IPS-15b (cell line): ENCODE results near the gene NR3C2.

Experiments used
- H3K27me3 ChIP-seq: one replicate; pipeline ENCODE4 v1.6.1; 2013; ENCODE audit warnings: low read length; ENCODE audit not compliant: control insufficient read depth, insufficient read depth
- H3K36me3 ChIP-seq: one replicate; pipeline ENCODE4 v1.6.1; 2013; ENCODE audit warnings: low read length; ENCODE audit not compliant: control insufficient read depth, insufficient read depth
- H3K4me1 ChIP-seq: one replicate; pipeline ENCODE4 v1.6.1; 2013; ENCODE audit warnings: mild to moderate bottlenecking, low read length; ENCODE audit not compliant: control insufficient read depth, insufficient read depth
- H3K4me3 ChIP-seq: one replicate; pipeline ENCODE4 v1.5.1; 2013; ENCODE audit warnings: low read depth, low read length
- H3K9ac ChIP-seq: one replicate; pipeline ENCODE4 v1.6.1; 2013; ENCODE audit warnings: low read depth, mild to moderate bottlenecking, low read length
- H3K9me3 ChIP-seq: one replicate; pipeline ENCODE4 v1.6.1; 2013; ENCODE audit warnings: mild to moderate bottlenecking, low read length; ENCODE audit not compliant: control insufficient read depth, insufficient read depth

Gene NR3C2

GRCh38 chr4:148110169-148110568, 332.0 kb downstream of the NR3C2 start:
- Histone ChIP-seq H3K4me3 (no peak overlapping the region), H3K9ac (no peak overlapping the region), H3K9me3 (no peaks in the 10 kb centered on the region), H3K4me1 (peaks cover 9% of the 10 kb centered on the region), H3K27me3 (no peaks in the 10 kb centered on the region), H3K36me3 (peaks cover 2% of the 10 kb centered on the region)

- no peaks in the 10 kb centered on the region for H3K9me3 ChIP-seq
- H3K4me1 ChIP-seq: peaks cover 4% of the 10 kb centered on the region
- H3K27me3 ChIP-seq: no peaks in the 10 kb centered on the region
- no peak overlapping the region for H3K9ac ChIP-seq
- peaks cover 2% of the 10 kb centered on the region for H3K36me3 ChIP-seq
- H3K4me3 ChIP-seq: no peak overlapping the region
These were observed 333.0 kb downstream of the NR3C2 start for GRCh38 chr4:148109216-148109615.

GRCh38 chr4:148108766-148109165, 333.4 kb downstream of the NR3C2 start:
- no peak overlapping the region for H3K9ac ChIP-seq

GRCh38 chr4:148103597-148104355, 338.4 kb downstream of the NR3C2 start:
- Histone ChIP-seq H3K4me1 (no peaks in the 10 kb centered on the region), H3K9me3 (no peaks in the 10 kb centered on the region), H3K9ac (no peak overlapping the region), H3K36me3 (no peaks in the 10 kb centered on the region), H3K27me3 (no peaks in the 10 kb centered on the region), H3K4me3 (no peak overlapping the region)

More at GRCh38 chr4:148108766-148109165, 333.4 kb downstream of the NR3C2 start:
- Histone ChIP-seq H3K27me3 (no peaks in the 10 kb centered on the region), H3K36me3 (peaks cover under 1% of the 10 kb centered on the region), H3K4me3 (no peak overlapping the region), H3K4me1 (peaks cover 4% of the 10 kb centered on the region), H3K9me3 (no peaks in the 10 kb centered on the region)

- Histone ChIP-seq H3K9me3 (no peaks in the 10 kb centered on the region), H3K4me3 (no peak overlapping the region), H3K27me3 (no peaks in the 10 kb centered on the region), H3K4me1 (peaks cover 3% of the 10 kb centered on the region), H3K9ac (no peak overlapping the region), H3K36me3 (no peaks in the 10 kb centered on the region)
These were observed 340.4 kb downstream of the NR3C2 start for GRCh38 chr4:148101790-148102189.

- Histone ChIP-seq H3K9me3 (no peaks in the 10 kb centered on the region), H3K4me1 (peaks cover 3% of the 10 kb centered on the region), H3K9ac (no peak overlapping the region), H3K36me3 (no peaks in the 10 kb centered on the region), H3K27me3 (no peaks in the 10 kb centered on the region), H3K4me3 (no peak overlapping the region)
These were observed 341.0 kb downstream of the NR3C2 start for GRCh38 chr4:148101235-148101634.

GRCh38 chr4:148097801-148098200, 344.4 kb downstream of the NR3C2 start:
- Histone ChIP-seq H3K4me1 (peaks cover 3% of the 10 kb centered on the region), H3K36me3 (no peaks in the 10 kb centered on the region), H3K4me3 (no peak overlapping the region), H3K27me3 (no peaks in the 10 kb centered on the region), H3K9ac (no peak overlapping the region), H3K9me3 (no peaks in the 10 kb centered on the region)

- Histone ChIP-seq H3K27me3 (no peaks in the 10 kb centered on the region), H3K9ac (no peak overlapping the region), H3K9me3 (no peaks in the 10 kb centered on the region), H3K4me1 (peaks cover 3% of the 10 kb centered on the region), H3K4me3 (no peak overlapping the region), H3K36me3 (no peaks in the 10 kb centered on the region)
These were observed 346.8 kb downstream of the NR3C2 start for GRCh38 chr4:148095346-148095923.

- H3K4me3 ChIP-seq: no peak overlapping the region
These were observed 348.1 kb downstream of the NR3C2 start for GRCh38 chr4:148094149-148094548.

GRCh38 chr4:148093065-148093464, 349.1 kb downstream of the NR3C2 start:
- H3K4me1 ChIP-seq: peaks cover under 1% of the 10 kb centered on the region
- no peaks in the 10 kb centered on the region for H3K9me3 ChIP-seq
- H3K4me3 ChIP-seq: no peak overlapping the region
- no peaks in the 10 kb centered on the region for H3K27me3 ChIP-seq
- H3K9ac ChIP-seq: no peak overlapping the region
- no peaks in the 10 kb centered on the region for H3K36me3 ChIP-seq

More at GRCh38 chr4:148094149-148094548, 348.1 kb downstream of the NR3C2 start:
- H3K36me3 ChIP-seq: no peaks in the 10 kb centered on the region
- no peaks in the 10 kb centered on the region for H3K9me3 ChIP-seq
- H3K27me3 ChIP-seq: no peaks in the 10 kb centered on the region
- no peak overlapping the region for H3K9ac ChIP-seq
- peaks cover 3% of the 10 kb centered on the region for H3K4me1 ChIP-seq

- Histone ChIP-seq H3K4me1 (no peaks in the 10 kb centered on the region), H3K36me3 (no peaks in the 10 kb centered on the region), H3K9ac (no peak overlapping the region), H3K4me3 (no peak overlapping the region), H3K27me3 (no peaks in the 10 kb centered on the region), H3K9me3 (no peaks in the 10 kb centered on the region)
These were observed 349.7 kb downstream of the NR3C2 start for GRCh38 chr4:148092316-148093014.

- Histone ChIP-seq H3K4me1 (no peaks in the 10 kb centered on the region), H3K27me3 (no peaks in the 10 kb centered on the region), H3K9ac (no peak overlapping the region), H3K9me3 (no peaks in the 10 kb centered on the region), H3K36me3 (no peaks in the 10 kb centered on the region), H3K4me3 (no peak overlapping the region)
These were observed 350.3 kb downstream of the NR3C2 start for GRCh38 chr4:148091896-148092295.
